Superior temporal gyrus (tissue), 1 donor: ENCODE data around the gene LINS1.

Experiments
- DNase-seq: peaks from one replicate; pipeline ENCODE4 v3.0.0-alpha.2; 2016; ENCODE audit errors: extremely low spot score

LINS1 gene, protein sequence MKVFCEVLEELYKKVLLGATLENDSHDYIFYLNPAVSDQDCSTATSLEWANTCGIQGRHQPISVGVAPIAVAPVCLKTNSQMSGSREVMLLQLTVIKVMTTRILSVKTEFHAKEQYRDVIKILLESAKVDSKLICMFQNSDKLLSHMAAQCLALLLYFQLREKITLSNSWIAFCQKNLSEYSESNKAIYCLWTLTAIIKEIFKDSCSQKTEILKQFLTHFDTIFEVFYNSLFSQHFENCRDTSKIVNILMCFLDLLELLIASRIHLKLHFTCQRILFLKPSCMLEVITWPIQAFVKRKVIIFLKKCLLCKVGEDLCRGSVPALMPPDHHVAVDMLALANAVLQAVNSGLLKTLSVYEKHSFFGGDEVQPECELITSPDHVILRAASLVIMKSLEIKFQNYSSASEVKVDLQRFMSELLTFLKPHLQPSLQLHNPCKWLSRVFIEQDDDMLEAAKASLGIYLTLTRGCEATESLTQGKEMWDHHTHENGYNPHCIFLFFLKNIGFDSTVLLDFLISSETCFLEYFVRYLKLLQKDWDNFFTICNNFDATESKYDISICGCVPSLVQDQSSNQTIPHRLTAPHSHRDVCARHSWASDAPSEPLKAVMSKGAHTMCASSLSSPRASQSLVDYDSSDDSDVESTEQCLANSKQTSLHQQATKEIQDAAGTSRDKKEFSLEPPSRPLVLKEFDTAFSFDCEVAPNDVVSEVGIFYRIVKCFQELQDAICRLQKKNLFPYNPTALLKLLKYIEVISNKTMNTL

DNA sequence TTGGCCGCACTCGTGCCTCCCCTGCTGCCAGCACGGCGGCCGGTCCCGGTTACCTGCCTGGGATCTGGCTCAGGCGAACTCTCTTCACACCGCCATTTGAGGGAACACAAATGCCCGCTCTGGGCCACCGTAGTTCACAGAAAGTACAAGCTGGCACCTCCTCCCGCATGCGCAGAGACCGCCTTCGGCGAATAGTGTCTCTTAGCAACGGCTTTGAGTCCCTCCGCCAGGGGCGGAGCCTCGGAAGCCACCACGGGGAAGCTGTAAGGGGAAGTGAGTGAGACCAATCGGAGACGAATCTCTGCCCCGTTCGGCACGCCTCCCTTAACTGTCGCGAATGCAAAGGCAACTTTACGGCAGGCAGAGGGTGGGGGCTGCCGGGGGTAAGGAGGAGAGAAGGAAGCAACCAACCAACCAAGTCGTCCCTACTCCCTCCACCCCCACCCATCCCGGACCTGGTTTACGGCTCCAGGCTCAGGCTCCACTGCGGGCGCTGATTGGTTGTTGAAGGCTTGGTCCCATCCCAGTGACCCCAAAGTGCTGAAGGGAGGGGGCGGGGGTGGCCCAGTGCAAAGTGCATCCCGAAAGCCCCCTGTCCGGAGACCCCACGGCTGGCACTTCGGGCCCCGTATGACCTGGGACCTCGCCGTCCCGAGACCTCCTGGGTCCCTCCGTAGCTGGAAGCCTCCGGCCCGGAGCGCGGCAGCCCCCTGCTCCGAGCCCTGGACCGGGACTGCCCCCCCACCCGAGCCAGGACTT, at the start of gene LINS1, which contains the start of gene ASB7:
Gene LINS1 (minus strand): TSS at position 121 of the 759 bp plus-strand sequence. CDS start 21,342 bp downstream, outside the sequence.
Gene ASB7 (plus strand): TSS at position 526 of the 759 bp plus-strand sequence. CDS start 9,628 bp downstream, outside the sequence.
- peak; percentile 100 for DNase-seq

DNA sequence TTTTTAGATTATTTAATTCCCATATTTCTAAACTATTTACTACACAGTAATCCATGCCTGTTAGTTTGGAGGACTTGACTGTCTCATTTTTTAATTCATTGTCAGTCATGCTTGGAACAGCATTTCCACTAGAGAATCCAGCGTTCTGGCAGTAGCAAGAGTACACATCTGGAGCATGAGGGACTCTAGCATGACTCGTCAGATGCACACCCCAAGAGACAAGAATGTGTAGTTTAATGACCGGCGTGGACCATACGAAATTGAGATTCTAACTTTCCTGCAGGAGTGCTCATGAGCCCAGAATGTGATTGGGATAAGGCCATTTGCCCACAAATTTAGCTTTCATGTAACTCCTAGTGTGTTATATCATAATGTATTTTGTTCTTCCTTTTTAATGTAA, 49.3 kb upstream of the LINS1 start:
- DNase-seq, result no peak

DNA sequence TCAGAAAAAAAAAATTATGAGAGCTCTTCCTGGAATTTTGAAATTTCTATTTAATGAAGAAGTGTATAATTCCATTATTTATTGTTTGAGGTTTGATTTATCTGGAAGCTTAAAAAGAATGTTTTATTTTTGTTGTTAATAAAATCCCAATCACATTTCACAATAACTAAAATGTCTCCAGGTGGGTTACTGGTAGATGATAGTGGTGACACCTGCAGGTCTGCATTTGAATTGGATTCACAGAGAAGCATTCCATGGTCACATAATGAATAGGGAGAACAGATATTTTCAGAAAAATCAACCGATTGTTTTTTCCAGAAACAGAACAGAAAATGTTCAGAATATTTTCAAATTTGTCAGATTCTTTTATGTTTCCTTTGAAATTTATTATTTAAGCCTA, 48.7 kb upstream of the LINS1 start:
- DNase-seq, result no peak

GRCh38 chr15:100648951-100649350, 47.0 kb upstream of the LINS1 start:
- DNase-seq, result no peak

DNA sequence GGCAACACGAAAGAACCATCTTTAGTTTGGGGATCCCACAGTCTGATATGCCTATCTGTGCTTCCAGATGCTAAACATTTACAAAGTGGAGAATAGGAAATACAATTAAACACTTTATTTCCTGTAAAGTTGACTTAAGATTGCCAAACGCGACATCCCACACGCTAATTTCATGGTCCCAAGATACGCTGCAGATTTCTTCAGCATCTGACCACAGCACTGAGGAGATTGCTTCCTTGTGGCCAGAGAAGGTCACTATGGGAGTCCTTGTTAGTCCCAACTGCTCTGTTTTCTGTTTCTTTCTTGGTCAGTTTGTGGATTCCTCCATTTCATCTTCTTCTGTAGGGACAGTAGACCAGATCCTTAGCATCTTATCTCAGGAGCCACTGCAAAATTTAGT, 43.7 kb upstream of the LINS1 start:
- no peak for DNase-seq

GRCh38 chr15:100642950-100643338, 41.0 kb upstream of the LINS1 start:
- DNase-seq, result no peak

DNA sequence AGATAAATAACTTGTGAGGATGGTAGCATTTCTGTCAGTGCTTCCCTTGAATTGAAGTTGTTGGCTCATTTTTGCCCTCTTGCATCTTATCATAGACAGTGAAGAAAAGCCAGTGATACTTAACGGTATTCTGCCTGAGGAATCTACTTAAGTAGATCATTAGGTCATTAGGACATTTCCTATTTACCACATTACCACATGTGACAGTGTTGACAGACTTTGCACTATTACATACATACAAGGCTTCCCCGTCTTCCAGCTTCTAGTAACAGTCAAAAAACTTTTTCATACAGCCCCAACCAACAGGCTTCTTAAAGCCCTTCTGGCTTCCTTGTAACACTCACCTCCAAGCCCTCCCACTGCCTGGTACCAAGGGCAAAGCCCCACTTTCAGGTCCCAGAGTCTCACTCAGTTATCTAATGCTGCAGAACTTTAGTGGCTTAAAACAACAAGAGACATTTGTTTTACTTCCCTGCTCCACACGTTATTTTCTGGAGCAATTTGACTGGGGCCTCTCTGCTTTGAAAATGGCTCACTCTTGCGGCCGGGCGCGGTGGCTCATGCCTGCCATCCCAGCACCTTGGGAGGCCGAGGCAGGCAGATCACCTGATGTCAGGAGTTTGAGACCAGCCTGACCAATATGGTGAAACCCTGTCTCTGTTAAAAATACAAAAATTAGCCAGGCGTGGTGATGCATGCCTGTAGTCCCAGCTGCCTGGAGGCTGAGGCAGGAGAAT, 40.4 kb upstream of the LINS1 start:
- no peak for DNase-seq

DNA sequence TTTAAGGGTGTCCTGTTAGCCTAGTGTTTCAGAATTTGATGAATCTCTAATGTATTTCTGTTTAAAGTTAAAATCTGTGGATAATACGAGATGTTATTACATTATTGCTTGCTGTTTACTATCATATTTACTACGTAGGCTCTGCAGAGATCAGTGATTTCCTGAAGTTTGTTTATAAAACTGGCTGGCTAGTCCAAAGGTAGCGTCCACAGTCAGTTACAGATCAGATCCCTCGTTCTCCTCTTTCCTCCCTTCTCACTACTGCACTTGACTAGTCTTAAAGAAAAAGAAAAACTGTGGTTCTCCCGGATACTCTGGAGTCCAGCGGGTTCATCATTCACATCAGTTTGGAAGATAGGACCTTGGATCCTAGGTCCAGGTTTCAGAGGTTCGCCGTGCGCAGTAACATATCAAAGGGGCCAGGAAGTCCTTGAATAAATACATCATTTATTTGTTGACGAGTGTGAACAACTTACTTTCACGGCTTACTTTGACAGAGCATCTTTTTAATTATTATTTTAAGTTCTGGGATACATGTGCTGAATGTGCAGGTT, 36.3 kb upstream of the LINS1 start:
- no peak for DNase-seq

DNA sequence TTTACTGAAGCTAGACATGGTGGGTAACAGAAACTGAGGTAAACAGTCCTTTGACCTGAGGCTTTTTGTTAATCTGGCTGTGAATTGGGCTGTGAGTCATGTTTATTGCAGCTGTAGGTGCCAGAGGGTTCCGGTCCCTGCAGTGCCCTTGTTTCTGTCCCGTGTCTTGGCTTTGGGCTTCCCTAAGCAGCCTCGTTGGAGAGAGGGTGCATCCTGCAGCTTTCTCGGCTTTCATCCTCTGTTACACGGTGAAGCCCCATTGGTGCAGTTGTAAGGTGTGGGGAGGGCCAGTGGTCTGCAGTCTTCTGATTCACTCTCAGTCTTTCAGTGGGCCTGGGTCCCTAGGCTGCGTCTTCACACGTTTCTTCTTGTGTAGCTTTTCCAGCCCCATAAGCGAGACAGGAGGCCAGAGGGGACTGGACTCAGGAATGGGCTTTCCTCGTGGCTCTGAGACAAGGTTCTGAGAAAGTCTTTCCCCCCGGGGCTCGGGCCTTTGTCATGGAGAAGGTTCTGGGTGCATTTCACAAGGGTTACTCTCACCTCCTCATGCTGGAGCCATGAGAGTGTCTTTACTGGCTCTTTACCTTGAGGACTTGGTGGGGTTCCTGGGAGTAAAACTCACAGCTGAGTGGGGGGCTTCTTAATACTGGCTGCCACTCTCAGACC, 33.6 kb upstream of the LINS1 start:
- DNase-seq, result no peak

DNA sequence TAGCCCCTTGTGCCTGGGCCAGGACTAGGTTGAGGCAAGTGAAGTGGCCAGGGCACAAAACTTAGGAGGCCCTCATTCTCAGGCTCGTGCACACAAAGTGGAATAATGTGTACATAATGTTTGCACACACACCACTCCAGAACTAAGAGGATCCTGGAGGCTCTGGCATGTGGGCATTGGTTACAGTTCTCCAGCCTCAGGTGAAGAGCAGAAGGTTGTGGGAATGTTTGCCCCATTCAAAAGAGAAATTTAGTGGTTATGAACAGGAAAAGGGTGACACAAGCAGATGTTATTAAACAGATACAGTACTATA, 31.7 kb upstream of the LINS1 start:
- no peak for DNase-seq

- no peak for DNase-seq
These were observed 29.8 kb upstream of the LINS1 start for GRCh38 chr15:100631831-100632230.

- no peak for DNase-seq
These were observed 26.8 kb upstream of the LINS1 start for GRCh38 chr15:100628746-100629145.

- DNase-seq, result peak; percentile 95
These were observed 25.9 kb upstream of the LINS1 start for GRCh38 chr15:100627789-100628395.

GRCh38 chr15:100623301-100623700, 21.3 kb upstream of the LINS1 start:
- no peak for DNase-seq

DNA sequence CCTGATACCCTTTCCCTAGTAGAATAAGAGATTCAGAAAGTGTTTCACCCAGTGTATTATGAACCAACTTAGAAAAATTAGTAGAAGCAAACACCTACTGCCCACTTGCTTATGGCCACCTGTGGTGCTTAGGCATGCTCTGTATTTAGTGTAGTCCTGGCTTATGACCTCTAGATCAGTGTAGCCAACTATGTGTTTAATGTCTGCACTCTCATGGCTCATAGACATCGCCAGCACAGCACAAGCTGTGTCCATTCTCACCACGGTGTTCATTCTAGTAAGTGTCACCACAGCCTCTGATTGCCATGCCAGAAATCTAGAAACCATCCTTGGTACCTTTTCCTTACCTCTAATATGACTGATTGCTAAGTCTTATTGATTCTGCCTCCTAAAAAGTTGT, 14.7 kb upstream of the LINS1 start:
- no peak for DNase-seq

GRCh38 chr15:100615801-100616200, 13.8 kb upstream of the LINS1 start:
- DNase-seq, result no peak

DNA sequence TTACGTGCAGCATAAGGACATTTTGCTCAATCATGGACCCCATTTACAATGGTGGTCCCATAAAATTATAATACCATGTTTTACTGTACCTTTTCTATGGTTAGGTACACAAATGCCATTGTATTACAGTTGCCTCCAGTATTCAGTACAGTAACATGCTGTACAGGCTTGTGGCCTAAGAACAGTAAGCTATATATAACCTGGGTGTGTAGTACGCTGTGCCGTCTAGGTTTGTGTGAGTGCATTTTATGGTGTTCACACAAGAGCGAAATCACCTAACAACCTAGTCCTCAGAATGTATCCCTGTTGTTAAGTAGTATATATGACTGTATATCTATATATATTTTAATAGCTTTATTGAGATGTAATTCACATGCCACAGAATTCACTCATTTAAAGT, 12.9 kb upstream of the LINS1 start:
- no peak for DNase-seq

DNA sequence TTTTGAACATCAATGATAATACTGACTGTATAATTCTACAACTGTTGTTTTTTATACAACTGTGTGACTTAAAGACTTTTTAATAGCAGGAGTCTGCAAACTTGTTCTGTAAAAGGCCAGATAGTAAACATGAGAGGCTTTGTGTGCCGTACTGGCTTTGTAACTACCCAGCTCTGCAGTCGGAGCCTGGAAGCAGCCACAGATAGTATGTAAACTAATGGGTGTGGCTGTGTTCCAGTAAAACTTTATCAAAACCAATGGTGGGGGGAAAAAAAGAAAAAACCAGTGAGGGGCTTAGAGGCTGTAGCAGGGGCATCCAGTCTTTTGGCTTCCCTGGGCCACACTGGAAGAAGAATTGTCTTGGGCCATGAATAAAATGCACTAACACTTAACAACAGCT, 12.4 kb upstream of the LINS1 start:
- no peak for DNase-seq

DNA sequence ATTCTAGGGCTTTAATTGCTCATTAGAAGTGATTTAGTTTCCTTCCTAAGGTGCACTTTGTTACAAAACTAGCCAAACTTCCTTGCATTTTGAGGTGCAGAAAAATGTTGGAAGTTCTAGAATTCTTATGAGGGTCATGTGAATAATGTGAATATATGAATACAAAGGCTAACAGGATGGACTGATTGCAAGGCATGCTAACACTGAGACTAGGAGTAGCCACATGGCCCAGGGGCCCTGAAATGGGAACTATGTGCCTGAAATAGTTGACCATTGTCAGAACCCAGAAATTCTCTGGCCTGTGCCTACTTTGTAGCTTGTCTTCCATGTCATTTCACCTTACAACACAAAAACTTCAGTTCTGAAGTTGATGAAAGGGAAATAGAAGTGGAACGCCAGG, 11.2 kb upstream of the LINS1 start:
- no peak for DNase-seq

- DNase-seq, result no peak
These were observed 10.6 kb upstream of the LINS1 start for GRCh38 chr15:100612539-100612938.
